ENCODE data around the gene NBL1. TPM values are rescaled to one million over a fixed set of nuclear protein-coding genes. Genes with fewer than 3 reads are reported as not detected.

The NBL1 gene
- total RNA-seq, 1 donor from 2014 or later: 10.5 TPM

GRCh38 chr1:19694298-19694697 is 50.2 kb downstream of the NBL1 start:
- Mint-ChIP-seq H3K9me3 (ENCODE audit: low read depth) (no peaks in the 10 kb centered on the region), H3K36me3 (ENCODE audit: insufficient read depth) (peaks cover 2% of the 10 kb centered on the region), H3K4me3 (ENCODE audit: low read depth) (no peak overlapping the region), H3K27ac (no peak overlapping the region), H3K27me3 (no peaks in the 10 kb centered on the region), H3K4me1 (ENCODE audit: low read depth) (no peaks in the 10 kb centered on the region)
- no peak for TF ChIP-seq CTCF (IDR thresholded peaks at IDR 0.05; ENCODE audit: unreplicated experiment)
- no peak for DNase-seq (ENCODE audit: low spot score, unreplicated experiment)

- Mint-ChIP-seq H3K4me3 (ENCODE audit: low read depth) (no peak overlapping the region), H3K27me3 (no peaks in the 10 kb centered on the region), H3K36me3 (ENCODE audit: insufficient read depth) (peaks cover 2% of the 10 kb centered on the region), H3K27ac (no peak overlapping the region), H3K4me1 (ENCODE audit: low read depth) (peaks cover 2% of the 10 kb centered on the region), H3K9me3 (ENCODE audit: low read depth) (no peaks in the 10 kb centered on the region)
- no peak for DNase-seq (ENCODE audit: low spot score, unreplicated experiment)
- TF ChIP-seq CTCF (IDR thresholded peaks at IDR 0.05; ENCODE audit: unreplicated experiment): no peak
Measured at GRCh38 chr1:19695772-19696171, 51.7 kb downstream of the NBL1 start.

GRCh38 chr1:19696820-19697219 is 52.7 kb downstream of the NBL1 start:
- Mint-ChIP-seq H3K9me3 (ENCODE audit: low read depth) (no peaks in the 10 kb centered on the region), H3K27me3 (no peaks in the 10 kb centered on the region)
- DNase-seq (ENCODE audit: low spot score, unreplicated experiment): no peak

GRCh38 chr1:19698181-19698580 is 54.1 kb downstream of the NBL1 start:
- H3K4me1 Mint-ChIP-seq (ENCODE audit: low read depth): peaks cover 2% of the 10 kb centered on the region
- no peak for TF ChIP-seq CTCF (IDR thresholded peaks at IDR 0.05; ENCODE audit: unreplicated experiment)
- DNase-seq (ENCODE audit: low spot score, unreplicated experiment): no peak
- peaks cover 1% of the 10 kb centered on the region for H3K36me3 Mint-ChIP-seq (ENCODE audit: insufficient read depth)
- no peaks in the 10 kb centered on the region for H3K9me3 Mint-ChIP-seq (ENCODE audit: low read depth)
- H3K4me3 Mint-ChIP-seq (ENCODE audit: low read depth): no peak overlapping the region
- H3K27me3 Mint-ChIP-seq: no peaks in the 10 kb centered on the region
- H3K27ac Mint-ChIP-seq: no peak overlapping the region

More at GRCh38 chr1:19696820-19697219, 52.7 kb downstream of the NBL1 start:
- Mint-ChIP-seq H3K4me3 (ENCODE audit: low read depth) (no peak overlapping the region), H3K4me1 (ENCODE audit: low read depth) (peaks cover 2% of the 10 kb centered on the region), H3K27ac (no peak overlapping the region), H3K36me3 (ENCODE audit: insufficient read depth) (peaks cover 1% of the 10 kb centered on the region)
- TF ChIP-seq CTCF (IDR thresholded peaks at IDR 0.05; ENCODE audit: unreplicated experiment): no peak

- no peak overlapping the region for H3K27ac Mint-ChIP-seq
- no peaks in the 10 kb centered on the region for H3K27me3 Mint-ChIP-seq
- H3K4me3 Mint-ChIP-seq (ENCODE audit: low read depth): no peak overlapping the region
Measured at GRCh38 chr1:19700079-19700777, 56.1 kb downstream of the NBL1 start.

More at GRCh38 chr1:19700079-19700777, 56.1 kb downstream of the NBL1 start:
- DNase-seq (ENCODE audit: low spot score, unreplicated experiment): no peak
- H3K36me3 Mint-ChIP-seq (ENCODE audit: insufficient read depth): peaks cover 1% of the 10 kb centered on the region
- peaks cover 2% of the 10 kb centered on the region for H3K4me1 Mint-ChIP-seq (ENCODE audit: low read depth)
- TF ChIP-seq CTCF (IDR thresholded peaks at IDR 0.05; ENCODE audit: unreplicated experiment): no peak
- no peaks in the 10 kb centered on the region for H3K9me3 Mint-ChIP-seq (ENCODE audit: low read depth)

Data from progenitor cell of endocrine pancreas (in vitro differentiated cells).